ENCODE data around the gene BCL3.

Gene BCL3

DNA sequence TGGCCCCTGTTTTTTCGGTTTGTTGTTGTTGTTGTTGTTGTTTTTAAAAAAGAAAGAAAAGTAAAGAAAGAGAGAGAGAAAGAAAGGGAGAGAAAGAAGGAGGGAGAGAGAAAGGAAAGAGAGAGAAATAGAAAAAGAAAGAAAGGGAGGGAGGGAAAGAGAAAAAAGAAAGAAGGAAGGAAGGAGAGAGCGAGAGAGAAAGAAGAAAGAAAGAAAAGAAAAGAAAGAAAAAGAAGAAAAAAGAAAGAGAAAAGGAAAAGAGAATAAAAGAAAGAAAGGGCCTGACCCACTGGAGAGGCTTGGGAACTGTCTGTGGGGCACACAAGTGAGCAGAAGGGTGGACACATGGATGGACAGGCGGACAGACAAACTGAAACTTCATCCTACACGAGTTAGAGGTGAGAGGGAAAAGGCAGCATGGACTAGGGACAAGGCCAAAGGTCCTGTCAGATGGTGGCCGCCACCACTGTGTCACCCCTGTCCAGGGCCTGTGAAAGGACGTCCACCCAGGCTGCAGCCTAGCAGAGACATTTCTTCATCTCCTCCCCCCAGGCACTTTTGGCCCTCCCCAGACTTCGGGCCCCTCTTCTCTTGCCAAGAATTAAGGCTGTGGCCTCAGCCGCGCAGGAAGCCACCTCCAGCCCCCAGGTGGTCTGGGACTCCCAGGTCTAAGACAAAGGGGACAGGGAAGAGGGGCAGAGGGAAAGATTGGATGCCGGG is 51.3 kb downstream of the BCL3 start:
- TF ChIP-seq, protein P1, sequence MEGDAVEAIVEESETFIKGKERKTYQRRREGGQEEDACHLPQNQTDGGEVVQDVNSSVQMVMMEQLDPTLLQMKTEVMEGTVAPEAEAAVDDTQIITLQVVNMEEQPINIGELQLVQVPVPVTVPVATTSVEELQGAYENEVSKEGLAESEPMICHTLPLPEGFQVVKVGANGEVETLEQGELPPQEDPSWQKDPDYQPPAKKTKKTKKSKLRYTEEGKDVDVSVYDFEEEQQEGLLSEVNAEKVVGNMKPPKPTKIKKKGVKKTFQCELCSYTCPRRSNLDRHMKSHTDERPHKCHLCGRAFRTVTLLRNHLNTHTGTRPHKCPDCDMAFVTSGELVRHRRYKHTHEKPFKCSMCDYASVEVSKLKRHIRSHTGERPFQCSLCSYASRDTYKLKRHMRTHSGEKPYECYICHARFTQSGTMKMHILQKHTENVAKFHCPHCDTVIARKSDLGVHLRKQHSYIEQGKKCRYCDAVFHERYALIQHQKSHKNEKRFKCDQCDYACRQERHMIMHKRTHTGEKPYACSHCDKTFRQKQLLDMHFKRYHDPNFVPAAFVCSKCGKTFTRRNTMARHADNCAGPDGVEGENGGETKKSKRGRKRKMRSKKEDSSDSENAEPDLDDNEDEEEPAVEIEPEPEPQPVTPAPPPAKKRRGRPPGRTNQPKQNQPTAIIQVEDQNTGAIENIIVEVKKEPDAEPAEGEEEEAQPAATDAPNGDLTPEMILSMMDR (IDR thresholded peaks at IDR 0.05; ENCODE audit: low read depth, low read length): no peak
- no peak for DNase-seq (ENCODE audit: extremely low read depth, low read depth)

DNA sequence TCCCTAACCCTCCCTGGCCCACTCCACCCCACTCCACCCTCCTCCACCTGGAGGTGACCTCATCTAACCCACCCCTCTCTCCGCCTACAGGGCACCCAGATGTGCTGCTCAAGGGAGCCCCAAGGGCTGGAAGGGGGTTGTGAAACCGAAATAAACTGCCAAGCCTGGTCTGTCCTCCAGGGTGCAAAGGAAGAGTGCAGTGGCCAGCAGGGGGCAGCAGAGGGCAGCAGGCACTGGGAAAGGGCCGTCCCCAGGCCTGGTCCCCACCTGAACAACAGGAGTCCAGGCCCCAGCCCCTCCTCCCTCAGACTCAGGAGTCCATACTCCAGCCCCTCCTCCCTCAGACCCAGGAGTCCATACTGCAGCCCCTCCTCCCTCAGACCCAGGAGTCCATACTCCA is 52.0 kb downstream of the BCL3 start:
- DNase-seq (ENCODE audit: extremely low read depth, low read depth): peak; percentile 31
- TF ChIP-seq, protein P1 (IDR thresholded peaks at IDR 0.05; ENCODE audit: low read depth, low read length): peak; percentile 96

DNA sequence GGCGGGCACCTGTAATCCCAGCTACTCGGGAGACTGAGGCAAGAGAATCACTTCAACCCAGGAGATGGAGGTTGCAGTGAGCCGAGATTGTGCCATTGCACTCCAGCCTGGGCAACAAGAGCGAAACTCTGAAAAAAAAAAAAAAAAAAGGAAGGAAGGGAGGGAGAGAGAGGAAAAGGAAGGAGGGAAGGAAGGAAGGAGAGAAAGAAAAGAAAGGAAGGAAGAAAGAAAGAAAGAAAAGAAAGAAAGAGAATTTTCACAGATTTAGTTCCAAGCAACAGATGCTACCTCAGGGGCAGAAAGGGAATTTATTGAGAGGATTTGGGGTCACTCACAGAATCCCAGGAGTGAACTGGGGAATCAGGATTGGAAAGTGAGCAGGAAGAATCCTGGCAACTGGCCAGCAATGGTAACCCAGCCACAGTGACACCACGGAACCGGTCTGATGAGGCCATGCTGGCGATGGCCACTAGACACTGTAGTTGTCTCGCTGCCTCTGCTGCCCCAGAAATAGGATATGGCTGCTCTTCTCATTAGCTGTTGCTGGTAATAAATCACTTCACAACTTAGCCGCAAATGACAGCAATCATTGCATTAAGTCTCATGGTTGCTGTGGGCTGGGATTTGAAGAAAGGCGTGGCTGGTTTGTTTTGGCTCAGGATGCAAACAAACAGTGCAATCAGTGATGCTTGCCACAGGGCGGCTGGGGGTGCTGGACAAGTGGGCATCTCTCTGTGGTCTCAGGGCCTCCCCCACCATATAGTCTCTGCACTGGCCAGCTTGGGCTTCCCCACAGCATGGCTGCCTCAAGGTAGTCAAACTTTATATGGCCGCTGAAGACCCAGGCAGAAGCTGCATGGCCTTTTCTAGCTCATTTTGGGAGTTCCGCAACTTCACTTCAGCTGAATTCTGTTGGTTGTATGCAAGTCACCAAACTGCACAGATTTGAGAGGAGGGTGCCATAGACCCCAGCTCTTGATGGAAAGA is 55.2 kb downstream of the BCL3 start:
- DNase-seq (ENCODE audit: extremely low read depth, low read depth): no peak
- TF ChIP-seq, protein P1 (IDR thresholded peaks at IDR 0.05; ENCODE audit: low read depth, low read length): no peak

DNA sequence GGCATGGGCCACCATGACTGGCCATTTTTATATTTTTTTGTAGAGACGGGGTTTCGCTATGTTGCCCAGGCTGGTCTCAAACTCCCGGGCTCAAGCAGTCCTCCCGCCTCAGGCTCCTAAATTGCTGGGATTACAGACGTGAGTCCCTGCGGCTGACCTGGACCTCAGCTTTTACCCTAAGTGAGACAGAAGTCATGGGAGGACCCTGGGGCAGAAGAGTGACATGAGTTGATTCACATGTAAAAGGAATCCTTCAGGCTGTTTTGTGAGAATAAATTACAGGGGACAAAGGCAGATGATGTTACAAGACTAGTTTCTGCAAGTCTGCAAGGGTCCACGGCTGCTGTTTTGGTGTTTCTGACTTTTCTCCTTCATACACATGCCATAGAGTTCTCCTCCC is 57.8 kb downstream of the BCL3 start:
- TF ChIP-seq, protein P1 (IDR thresholded peaks at IDR 0.05; ENCODE audit: low read depth, low read length): no peak
- DNase-seq (ENCODE audit: extremely low read depth, low read depth): no peak

DNA sequence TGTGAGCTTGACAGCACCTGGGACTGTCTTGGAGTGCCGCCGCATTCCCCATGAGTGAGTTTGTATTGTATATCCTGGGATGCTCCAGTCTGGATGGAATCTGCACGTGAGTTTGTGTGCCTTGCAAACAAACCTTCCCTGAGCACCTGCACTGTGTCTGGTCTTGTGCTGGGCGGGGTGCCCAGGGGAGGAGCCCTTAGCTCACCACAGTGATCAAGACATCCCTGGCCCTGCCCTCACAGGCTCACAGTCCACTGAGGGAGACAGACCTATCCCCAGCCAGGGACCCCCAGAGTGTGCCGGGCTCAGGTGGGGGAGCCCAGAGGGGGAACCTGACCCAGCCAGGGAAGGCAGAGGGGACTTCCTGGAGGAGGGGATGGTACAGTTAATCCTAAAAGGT is 58.7 kb downstream of the BCL3 start:
- no peak for DNase-seq (ENCODE audit: extremely low read depth, low read depth)
- TF ChIP-seq, protein P1 (IDR thresholded peaks at IDR 0.05; ENCODE audit: low read depth, low read length): no peak

DNA sequence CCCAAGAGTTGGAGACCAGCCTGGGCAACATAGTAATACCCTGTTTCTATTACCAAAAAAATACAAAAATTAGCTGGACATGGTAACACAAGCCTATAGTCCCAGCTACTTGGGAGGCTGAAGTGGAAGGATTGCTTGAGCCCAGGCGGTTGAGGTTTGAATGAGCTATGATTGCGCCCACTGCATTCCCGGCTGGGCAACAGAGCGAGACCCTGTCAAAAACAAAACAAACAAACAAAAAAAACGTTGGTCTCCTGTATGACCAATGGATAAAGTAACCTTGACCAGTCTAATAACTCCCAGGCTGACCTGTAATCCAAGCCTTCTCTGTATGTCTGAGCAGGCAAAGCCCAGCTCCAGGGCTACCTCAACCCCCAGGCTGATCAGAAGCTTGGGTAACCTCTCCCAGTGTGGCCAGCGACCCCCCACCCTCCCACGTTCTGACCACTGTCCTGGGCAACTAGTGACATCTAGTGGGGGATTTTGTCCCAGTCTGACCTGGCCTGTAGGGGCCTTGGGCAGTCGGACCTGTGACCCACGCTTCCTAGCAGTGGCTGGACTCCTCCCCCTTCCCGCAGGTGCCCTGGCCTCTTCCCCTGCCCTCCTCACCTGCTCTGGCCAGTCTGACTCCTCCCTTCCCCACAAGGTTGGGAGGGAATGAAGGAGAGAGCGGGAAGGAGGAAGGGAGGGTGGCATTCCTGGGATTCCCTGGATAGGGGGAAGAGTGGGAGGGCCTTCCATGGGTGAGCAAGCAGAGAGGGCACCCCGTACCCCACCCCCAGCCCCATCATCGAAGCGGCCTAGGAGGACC is 59.3 kb downstream of the BCL3 start:
- peak; percentile 15 for DNase-seq (ENCODE audit: extremely low read depth, low read depth)
- TF ChIP-seq, protein P1 (IDR thresholded peaks at IDR 0.05; ENCODE audit: low read depth, low read length): peak; percentile 53
